Large intestine (tissue), 3 donors: ENCODE results near the gene PPP2R3A. TPM values are rescaled to one million over a fixed set of nuclear protein-coding genes. Genes with fewer than 3 reads are reported as not detected.
"Not testable (repeated sequence)": the region's sequence is repeated elsewhere in the genome, so short reads cannot be mapped to it uniquely, and the experiment has no call there.

ENCODE experiments used
- DNase-seq, 2 donors: peaks; one replicate each; pipeline versions ENCODE4 v3.0.0 to v3.0.0-alpha.2; 2013
- H3K27ac ChIP-seq: one replicate; pipeline ENCODE4 v1.5.1; 2013; ENCODE audit warnings: low read length
- H3K27me3 ChIP-seq: 2 replicates; pipeline ENCODE4 v1.6.1; 2013; ENCODE audit warnings: low read length; ENCODE audit not compliant: control insufficient read depth, insufficient read depth
- H3K36me3 ChIP-seq: 2 replicates; pipeline ENCODE4 v1.6.1; 2013; ENCODE audit warnings: low read length; ENCODE audit not compliant: control insufficient read depth, insufficient read depth
- H3K4me1 ChIP-seq: one replicate; pipeline ENCODE4 v1.6.1; 2013; ENCODE audit warnings: low read length; ENCODE audit not compliant: control insufficient read depth, insufficient read depth
- H3K4me3 ChIP-seq: one replicate; pipeline ENCODE4 v1.5.1; 2013; ENCODE audit warnings: low read length
- H3K9me3 ChIP-seq: one replicate; pipeline ENCODE4 v1.6.1; 2013; ENCODE audit warnings: mild to moderate bottlenecking, low read depth, low read length, moderate library complexity; ENCODE audit not compliant: control insufficient read depth
- WGBS: methylation state at CpG from one replicate; pipeline ENCODE4 v1.1.5; 2013; ENCODE audit warnings: low lambda C conversion rate; ENCODE audit not compliant: insufficient coverage; 5-methylcytosine and 5-hydroxymethylcytosine counted together
- polyA plus RNA-seq: library from polyadenylated mRNA; unstranded; fragments of 120-200 nt; gene quantifications from one replicate; pipeline ENCODE4 v1.2.1, GENCODE V29; 2013

PPP2R3A gene
- polyA plus RNA-seq, 1 donor, result 7.4 TPM

- peaks cover 19% of the 10 kb centered on the region for H3K36me3 ChIP-seq
- H3K27me3 ChIP-seq, H3K4me1 ChIP-seq, H3K9me3 ChIP-seq, DNase-seq, H3K27ac ChIP-seq, H3K4me3 ChIP-seq: not testable (repeated sequence)
- 100% methylated on average over 1 of the region's 4 CpGs for WGBS
These were observed 118.3 kb downstream of the PPP2R3A start for GRCh38 chr3:136083641-136084382.

- not testable (repeated sequence) for DNase-seq
- H3K36me3 ChIP-seq, result peaks cover 19% of the 10 kb centered on the region
These were observed 119.5 kb downstream of the PPP2R3A start for GRCh38 chr3:136085067-136085466.

GRCh38 chr3:136093771-136094170, 128.2 kb downstream of the PPP2R3A start:
- no peak overlapping the region for H3K27ac ChIP-seq
- peaks cover 12% of the 10 kb centered on the region for H3K36me3 ChIP-seq
- no peaks in the 10 kb centered on the region for H3K9me3 ChIP-seq
- DNase-seq, result no peak
- no peak overlapping the region for H3K4me3 ChIP-seq
- no CpG with 5 or more reads among the region's 4 CpGs for WGBS
- no peaks in the 10 kb centered on the region for H3K27me3 ChIP-seq
- no peaks in the 10 kb centered on the region for H3K4me1 ChIP-seq

More at GRCh38 chr3:136085067-136085466, 119.5 kb downstream of the PPP2R3A start:
- WGBS, result no CpG with 5 or more reads among the region's 3 CpGs
- not testable (repeated sequence) for H3K4me1 ChIP-seq, H3K4me3 ChIP-seq, H3K9me3 ChIP-seq, H3K27ac ChIP-seq, H3K27me3 ChIP-seq

GRCh38 chr3:136105044-136105443, 139.5 kb downstream of the PPP2R3A start:
- Histone ChIP-seq H3K4me3 (no peak overlapping the region), H3K36me3 (peaks cover 6% of the 10 kb centered on the region), H3K9me3 (no peaks in the 10 kb centered on the region), H3K27me3 (no peaks in the 10 kb centered on the region), H3K4me1 (no peaks in the 10 kb centered on the region), H3K27ac (no peak overlapping the region)
- DNase-seq, result no peak
- 83% methylated on average over 1 of the region's 4 CpGs for WGBS

GRCh38 chr3:136106101-136106500, 140.6 kb downstream of the PPP2R3A start:
- no peak for DNase-seq
- 80% methylated on average over 1 of the region's 6 CpGs for WGBS
- Histone ChIP-seq H3K4me3 (no peak overlapping the region), H3K4me1 (no peaks in the 10 kb centered on the region), H3K27ac (no peak overlapping the region), H3K36me3 (peaks cover 6% of the 10 kb centered on the region), H3K9me3 (no peaks in the 10 kb centered on the region), H3K27me3 (no peaks in the 10 kb centered on the region)

- peaks cover 10% of the 10 kb centered on the region for H3K9me3 ChIP-seq
- no peaks in the 10 kb centered on the region for H3K27me3 ChIP-seq
- H3K36me3 ChIP-seq, result no peaks in the 10 kb centered on the region
- H3K4me1 ChIP-seq, result no peaks in the 10 kb centered on the region
- H3K4me3 ChIP-seq, result no peak overlapping the region
- no peak for DNase-seq
- no peak overlapping the region for H3K27ac ChIP-seq
- WGBS, result no CpG with 5 or more reads among the region's 1 CpG
These were observed 144.0 kb downstream of the PPP2R3A start for GRCh38 chr3:136109499-136109898.

- no peaks in the 10 kb centered on the region for H3K27me3 ChIP-seq
- DNase-seq, result no peak
- WGBS, result 100% methylated on average over 1 of the region's 2 CpGs
- no peak overlapping the region for H3K27ac ChIP-seq
- no peak overlapping the region for H3K4me3 ChIP-seq
- H3K4me1 ChIP-seq, result no peaks in the 10 kb centered on the region
- H3K36me3 ChIP-seq, result no peaks in the 10 kb centered on the region
- H3K9me3 ChIP-seq, result peaks cover 10% of the 10 kb centered on the region
These were observed 145.0 kb downstream of the PPP2R3A start for GRCh38 chr3:136110481-136110880.

- peaks cover 10% of the 10 kb centered on the region for H3K9me3 ChIP-seq
- no peaks in the 10 kb centered on the region for H3K27me3 ChIP-seq
- no peaks in the 10 kb centered on the region for H3K36me3 ChIP-seq
- H3K27ac ChIP-seq, result no peak overlapping the region
- no peak overlapping the region for H3K4me3 ChIP-seq
- H3K4me1 ChIP-seq, result no peaks in the 10 kb centered on the region
- WGBS, result no CpG with 5 or more reads among the region's 2 CpGs
- DNase-seq, result no peak
These were observed 148.9 kb downstream of the PPP2R3A start for GRCh38 chr3:136114421-136114820.

- H3K9me3 ChIP-seq, H3K4me3 ChIP-seq, H3K27me3 ChIP-seq, H3K4me1 ChIP-seq, DNase-seq, H3K36me3 ChIP-seq, H3K27ac ChIP-seq: not testable (repeated sequence)
- 100% methylated on average over 1 of the region's 1 CpG for whole genome bisulfite sequencing
These were observed 153.8 kb downstream of the PPP2R3A start for GRCh38 chr3:136119332-136119731.

- not testable (repeated sequence) for DNase-seq, H3K4me3 ChIP-seq, H3K9me3 ChIP-seq, H3K4me1 ChIP-seq, H3K36me3 ChIP-seq, H3K27ac ChIP-seq, H3K27me3 ChIP-seq
- no CpG with 5 or more reads among the region's 5 CpGs for WGBS
These were observed 154.3 kb downstream of the PPP2R3A start for GRCh38 chr3:136119783-136120182.
